HuH-7 (cell line): ENCODE data around the gene COL15A1.
A peak's percentile ranks its signal among the peaks of the same experiment; 100 is the strongest.
"Not testable (repeated sequence)": the region's sequence is repeated elsewhere in the genome, so short reads cannot be mapped to it uniquely, and the experiment has no call there.

Experiments used
- DNase-seq: peaks from one replicate; pipeline ENCODE4 v3.0.0; 2011; ENCODE audit warnings: low spot score

COL15A1 gene

GRCh38 chr9:98994172-98995058 lies 50.7 kb downstream of the COL15A1 start:
- no peak for DNase-seq

- no peak for DNase-seq
Observed at GRCh38 chr9:98995059-98995671, 51.5 kb downstream of the COL15A1 start.

- DNase-seq: no peak
Observed at GRCh38 chr9:98995971-98996504, 52.3 kb downstream of the COL15A1 start.

- no peak for DNase-seq
Observed at GRCh38 chr9:98997604-98998003, 53.9 kb downstream of the COL15A1 start.

GRCh38 chr9:98998441-98999151 lies 54.9 kb downstream of the COL15A1 start:
- peak; percentile 87 for DNase-seq

- DNase-seq: no peak
Observed at GRCh38 chr9:98999152-98999525, 55.4 kb downstream of the COL15A1 start.

GRCh38 chr9:99000476-99001395 lies 57.0 kb downstream of the COL15A1 start:
- peak; percentile 34 for DNase-seq

- DNase-seq: no peak
Observed at GRCh38 chr9:99001892-99002291, 58.2 kb downstream of the COL15A1 start.

GRCh38 chr9:99002706-99003105 lies 59.0 kb downstream of the COL15A1 start:
- no peak for DNase-seq

GRCh38 chr9:99003308-99003707 lies 59.6 kb downstream of the COL15A1 start:
- no peak for DNase-seq

- no peak for DNase-seq
Observed at GRCh38 chr9:99004115-99004514, 60.4 kb downstream of the COL15A1 start.

GRCh38 chr9:99004717-99005460 lies 61.2 kb downstream of the COL15A1 start:
- no peak for DNase-seq

GRCh38 chr9:99005651-99006050 lies 61.9 kb downstream of the COL15A1 start:
- no peak for DNase-seq

- no peak for DNase-seq
Observed at GRCh38 chr9:99006511-99006910, 62.8 kb downstream of the COL15A1 start.

GRCh38 chr9:99006979-99007378 lies 63.3 kb downstream of the COL15A1 start:
- no peak for DNase-seq

GRCh38 chr9:99008203-99008602 lies 64.5 kb downstream of the COL15A1 start:
- no peak for DNase-seq

- not testable (repeated sequence) for DNase-seq
Observed at GRCh38 chr9:99010393-99010792, 66.7 kb downstream of the COL15A1 start.

GRCh38 chr9:99011161-99011709 lies 67.5 kb downstream of the COL15A1 start:
- no peak for DNase-seq

- DNase-seq: no peak
Observed at GRCh38 chr9:99012957-99013512, 69.3 kb downstream of the COL15A1 start.

GRCh38 chr9:99013550-99013949 lies 69.8 kb downstream of the COL15A1 start:
- DNase-seq: no peak
